ENCODE measurements around the gene GCN1.

GRCh38 chr12:120119271-120119973, 75.1 kb downstream of the GCN1 start:
- TF ChIP-seq CTCF (IDR thresholded peaks at IDR 0.05) = no peak
- TF ChIP-seq POLR2A (IDR thresholded peaks at IDR 0.05) = no peak

Measured in heart left ventricle (tissue), 13 donors.